Keratinocyte (primary cell): ENCODE data around the gene SORBS1. TPM values are rescaled to one million over a fixed set of nuclear protein-coding genes. Genes with fewer than 3 reads are reported as not detected.

Experiments
- DNase-seq: peaks from one replicate; pipeline ENCODE4 v3.0.0-alpha.2; 2011; ENCODE audit warnings: low read depth, missing footprints, low spot score
- FAIRE-seq: peaks from 2 replicates; lab custom pipeline; 2011; peaks lifted over from hg19 to GRCh38; lab: Jason Lieb, UNC
- H2AFZ ChIP-seq: 2 replicates; pipeline ENCODE4 v1.6.0; 2012; ENCODE audit warnings: low read length, control low read depth, inconsistent platforms; ENCODE audit not compliant: control insufficient read depth
- H3K27ac ChIP-seq: 2 replicates; pipeline ENCODE4 v1.5.1; 2011; ENCODE audit warnings: low read length; ENCODE audit not compliant: control insufficient read depth, insufficient read depth
- H3K27me3 ChIP-seq: 3 replicates; pipeline ENCODE4 v1.6.0; 2011; ENCODE audit warnings: low read length; ENCODE audit not compliant: control insufficient read depth, insufficient read depth; ENCODE audit errors: extremely low read depth
- H3K36me3 ChIP-seq, 2 experiments: 2 replicates in 1 of 2; 3 replicates in 1 of 2; pipeline ENCODE4 v1.5.1; 2011; ENCODE audit warnings: low read length in 2 of 2, mild to moderate bottlenecking in 1 of 2; ENCODE audit not compliant: control insufficient read depth in 2 of 2, insufficient read depth in 2 of 2; ENCODE audit errors: extremely low read depth in 1 of 2
- H3K4me1 ChIP-seq: 3 replicates; pipeline ENCODE4 v1.5.1; 2011; ENCODE audit warnings: low read length; ENCODE audit not compliant: control insufficient read depth, insufficient read depth; ENCODE audit errors: extremely low read depth
- H3K4me2 ChIP-seq: 3 replicates; pipeline ENCODE4 v1.6.0; 2011; ENCODE audit warnings: low read depth, low read length; ENCODE audit not compliant: control insufficient read depth, insufficient read depth; ENCODE audit errors: extremely low read depth
- H3K4me3 ChIP-seq, 3 experiments: fragments of 200-600 bp in 1 of 3; sonication (generic) in 1 of 3; 2 replicates in 2 of 3; 3 replicates in 1 of 3; pipeline ENCODE4 v1.5.1; 2011 to 2016; ENCODE audit warnings: low read length in 3 of 3, mild to moderate bottlenecking in 3 of 3, control low read depth in 2 of 3, inconsistent platforms in 1 of 3, low read depth in 1 of 3, mixed read lengths in 1 of 3, mixed run types in 1 of 3, moderate library complexity in 1 of 3; ENCODE audit not compliant: control insufficient read depth in 2 of 3, insufficient read depth in 2 of 3; ENCODE audit errors: extremely low read depth in 1 of 3
- H3K79me2 ChIP-seq: 2 replicates; pipeline ENCODE4 v1.6.0; 2012; ENCODE audit warnings: low read length; ENCODE audit not compliant: control insufficient read depth, insufficient read depth
- H3K9ac ChIP-seq: 3 replicates; pipeline ENCODE4 v1.6.0; 2011; ENCODE audit warnings: low read length; ENCODE audit not compliant: control insufficient read depth, insufficient read depth; ENCODE audit errors: extremely low read depth
- H3K9me1 ChIP-seq: 3 replicates; pipeline ENCODE4 v1.6.0; 2011; ENCODE audit warnings: low read length; ENCODE audit not compliant: control insufficient read depth, insufficient read depth; ENCODE audit errors: extremely low read depth
- H3K9me3 ChIP-seq: 2 replicates; pipeline ENCODE4 v1.5.1; 2012; ENCODE audit warnings: low read depth, low read length; ENCODE audit not compliant: control insufficient read depth
- H4K20me1 ChIP-seq: 3 replicates; pipeline ENCODE4 v1.6.0; 2011; ENCODE audit warnings: low read length; ENCODE audit not compliant: control insufficient read depth, insufficient read depth; ENCODE audit errors: extremely low read depth
- CTCF ChIP-seq, 3 experiments: IDR thresholded peaks in 1 of 3; conservative IDR thresholded peaks in 1 of 3; optimal IDR thresholded peaks in 1 of 3; 2 replicates in 2 of 3; 3 replicates in 1 of 3; pipeline versions ENCODE3 to v1.5.1; 2011; ENCODE audit warnings: low read length in 3 of 3, mild to moderate bottlenecking in 3 of 3, moderate library complexity in 2 of 3, control low read depth in 1 of 3, inconsistent platforms in 1 of 3; ENCODE audit not compliant: insufficient read depth in 2 of 3; ENCODE audit errors: extremely low read depth in 1 of 3
- EZH2 ChIP-seq: IDR thresholded peaks from one replicate; pipeline ENCODE4 v1.6.1; 2012; ENCODE audit warnings: inconsistent platforms, mild to moderate bottlenecking, low read length, moderate library complexity
- dilution Hi-C: fragments of 300-500 bp; cut with MboI; formaldehyde crosslinking; loops from one replicate; pipeline ENCODE4 v1.7.0; 2020; ENCODE audit warnings: low sequenced_read_pairs; ENCODE audit not compliant: extremely low pct_ligation_motif_present
- polyA plus RNA-seq, 5 experiments: library from polyadenylated mRNA; depleted of rRNA in 3 of 5; stranded (reverse) in 3 of 5; stranded (forward) in 1 of 5; unstranded in 1 of 5; fragments of >200 nt; gene quantifications; 1 replicate in 1 of 5; 2 replicates in 3 of 5; 3 replicates in 1 of 5; pipeline versions ENCODE4 v1.2.1 to v1.2.3, GENCODE V29; 2011 to 2012; ENCODE audit warnings: missing spikeins in 2 of 5, low read depth in 1 of 5, low replicate concordance in 1 of 5

The SORBS1 gene
- polyA plus RNA-seq, 1 donor (not counting 4 experiments of a cell fraction or from before 2014, with no cell fraction given), result 0.42 TPM

- H3K79me2 ChIP-seq, result no peaks in the 10 kb centered on the region
- TF ChIP-seq CTCF (optimal IDR thresholded peaks at IDR 0.05 in 1 of 3, IDR thresholded peaks at IDR 0.05 in 1 of 3, conservative IDR thresholded peaks at IDR 0.05 in 1 of 3; ENCODE audit: extremely low read depth in 1 of 3, insufficient read depth in 2 of 3, low read length in 3 of 3) (no peak), EZH2 (no peak)
- FAIRE-seq (no peak), DNase-seq (no peak)
- no peaks in the 10 kb centered on the region for H3K9me1 ChIP-seq
- H3K4me3 ChIP-seq, result no peak overlapping the region
- H3K4me1 ChIP-seq, result no peaks in the 10 kb centered on the region
- no peaks in the 10 kb centered on the region for H4K20me1 ChIP-seq
- H3K9ac ChIP-seq, result no peak overlapping the region
- no peaks in the 10 kb centered on the region for H3K27me3 ChIP-seq
- dilution Hi-C loops, result no loop called here
- H3K27ac ChIP-seq, result no peak overlapping the region
- H3K4me2 ChIP-seq, result no peak overlapping the region
- no peak overlapping the region for H2AFZ ChIP-seq
- H3K36me3 ChIP-seq, result no peaks in the 10 kb centered on the region
- H3K9me3 ChIP-seq, result no peaks in the 10 kb centered on the region
These were observed 18.4 kb downstream of the SORBS1 start for GRCh38 chr10:95542761-95543160.

GRCh38 chr10:95542330-95542729, 18.8 kb downstream of the SORBS1 start:
- Histone ChIP-seq H3K9me1 (no peaks in the 10 kb centered on the region), H3K9ac (no peak overlapping the region), H3K4me3 (no peak overlapping the region), H2AFZ (no peak overlapping the region), H3K36me3 (no peaks in the 10 kb centered on the region), H3K27ac (no peak overlapping the region), H3K4me1 (no peaks in the 10 kb centered on the region), H4K20me1 (no peaks in the 10 kb centered on the region), H3K27me3 (no peaks in the 10 kb centered on the region), H3K9me3 (no peaks in the 10 kb centered on the region), H3K79me2 (no peaks in the 10 kb centered on the region), H3K4me2 (no peak overlapping the region)
- no peak for FAIRE-seq
- TF ChIP-seq EZH2, result no peak
- no peak for TF ChIP-seq CTCF (optimal IDR thresholded peaks at IDR 0.05 in 1 of 3, IDR thresholded peaks at IDR 0.05 in 1 of 3, conservative IDR thresholded peaks at IDR 0.05 in 1 of 3; ENCODE audit: extremely low read depth in 1 of 3, insufficient read depth in 2 of 3, low read length in 3 of 3)
- DNase-seq, result no peak
- dilution Hi-C loops, result no loop called here
